ENCODE measurements around the gene MASTL.
A peak's percentile ranks its signal among the peaks of the same experiment; 100 is the strongest.
"Not testable (repeated sequence)": the region's sequence is repeated elsewhere in the genome, so short reads cannot be mapped to it uniquely, and the experiment has no call there.

The MASTL gene

DNA sequence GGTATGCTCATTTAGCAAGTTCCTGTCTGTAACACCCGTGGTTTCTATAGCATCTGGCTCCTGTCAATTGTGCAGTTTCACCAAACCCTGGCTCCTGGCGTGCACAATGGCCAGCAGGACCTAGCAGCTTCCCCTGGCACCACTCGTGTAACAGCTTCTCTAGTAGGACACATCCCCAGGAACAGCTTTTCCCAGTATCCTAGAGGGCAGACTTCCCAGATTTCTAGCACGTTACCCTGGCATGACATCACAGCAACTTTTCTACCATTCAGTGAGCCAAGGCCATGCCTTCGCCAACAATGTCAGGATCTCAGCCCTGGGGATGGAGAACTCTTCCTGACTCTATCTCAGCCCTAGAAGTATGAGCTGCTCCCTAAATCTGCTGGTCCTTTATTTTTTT is 7.5 kb upstream of the MASTL start:
- TF ChIP-seq HDGF (IDR thresholded peaks at IDR 0.05; ENCODE audit: borderline replicate concordance) (no peak), FOXM1 (IDR thresholded peaks at IDR 0.05; ENCODE audit: borderline replicate concordance) (no peak), TARDBP (IDR thresholded peaks at IDR 0.05) (no peak), LEF1 (IDR thresholded peaks at IDR 0.05; ENCODE audit: borderline replicate concordance) (no peak), ELF4 (IDR thresholded peaks at IDR 0.05) (no peak), SP1 (IDR thresholded peaks at IDR 0.05) (no peak), NFRKB (IDR thresholded peaks at IDR 0.05) (no peak), SUZ12 (IDR thresholded peaks at IDR 0.05) (no peak), ZNF384 (IDR thresholded peaks at IDR 0.05) (no peak)
- TF ChIP-seq, protein P1, sequence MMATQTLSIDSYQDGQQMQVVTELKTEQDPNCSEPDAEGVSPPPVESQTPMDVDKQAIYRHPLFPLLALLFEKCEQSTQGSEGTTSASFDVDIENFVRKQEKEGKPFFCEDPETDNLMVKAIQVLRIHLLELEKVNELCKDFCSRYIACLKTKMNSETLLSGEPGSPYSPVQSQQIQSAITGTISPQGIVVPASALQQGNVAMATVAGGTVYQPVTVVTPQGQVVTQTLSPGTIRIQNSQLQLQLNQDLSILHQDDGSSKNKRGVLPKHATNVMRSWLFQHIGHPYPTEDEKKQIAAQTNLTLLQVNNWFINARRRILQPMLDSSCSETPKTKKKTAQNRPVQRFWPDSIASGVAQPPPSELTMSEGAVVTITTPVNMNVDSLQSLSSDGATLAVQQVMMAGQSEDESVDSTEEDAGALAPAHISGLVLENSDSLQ (IDR thresholded peaks at IDR 0.05): no peak
- DNase-seq (ENCODE audit: extremely low spot score): no peak
- CTCF ChIA-PET: no interaction called here
- POLR2A ChIA-PET: no interaction called here

DNA sequence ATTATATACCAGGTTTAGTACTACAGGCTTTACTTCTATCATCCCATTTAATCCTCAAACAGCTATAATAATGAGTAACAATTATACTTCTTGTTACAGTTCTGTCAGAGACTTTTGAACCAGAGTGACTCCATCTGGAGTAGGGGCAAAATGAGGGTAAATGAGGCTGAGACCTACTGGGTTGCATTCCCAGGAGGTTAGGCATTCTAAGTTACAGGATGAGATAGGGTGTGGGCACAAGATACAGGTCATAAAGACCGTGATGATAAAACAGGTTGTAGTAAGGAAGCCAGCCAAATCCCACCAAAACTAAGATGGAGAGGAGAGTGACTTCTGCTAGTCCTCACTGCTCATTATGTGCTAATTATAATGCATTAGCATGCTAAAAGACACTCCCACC is 4.9 kb upstream of the MASTL start:
- POLR2A ChIA-PET: no interaction called here
- DNase-seq (ENCODE audit: extremely low spot score): no peak
- TF ChIP-seq CTBP1 (IDR thresholded peaks at IDR 0.05; ENCODE audit: borderline replicate concordance): no peak
- CTCF ChIA-PET: interaction anchor here (1.0 kb wide), 1 partner anchor 209 kb away, joined by 6 read pairs; no protein-coding TSS in a partner anchor

DNA sequence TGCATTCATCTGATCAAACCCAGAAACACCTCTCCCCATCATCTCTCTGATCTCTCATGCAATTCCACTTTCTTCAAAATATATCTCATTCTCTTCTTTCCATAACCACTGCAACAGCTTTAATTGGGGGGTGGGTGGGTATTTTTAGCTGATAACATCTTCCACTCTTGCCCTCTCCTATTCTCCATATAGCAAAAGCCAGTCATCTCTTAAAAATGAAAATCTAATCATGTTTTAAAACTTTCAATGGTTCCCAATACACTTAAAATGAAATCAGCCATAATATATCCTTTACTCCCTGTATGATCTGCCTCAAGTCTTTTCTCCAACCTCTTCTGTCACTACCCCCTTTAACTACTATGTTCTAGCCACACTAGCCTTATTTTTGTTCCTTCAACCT is 2.5 kb upstream of the MASTL start:
- ChIA-PET POLR2A (interaction anchor here (1.9 kb wide), 1 partner anchor 52 kb away, joined by 7 read pairs; the partner anchor contains the start of gene ANKRD26), CTCF (no interaction called here)
- no peak for DNase-seq (ENCODE audit: extremely low spot score)
- TF ChIP-seq SP1 (IDR thresholded peaks at IDR 0.05): no peak
- no peak for TF ChIP-seq NFRKB (IDR thresholded peaks at IDR 0.05)
- TF ChIP-seq ARNT (IDR thresholded peaks at IDR 0.05): no peak
- no peak for TF ChIP-seq FOXM1 (IDR thresholded peaks at IDR 0.05; ENCODE audit: borderline replicate concordance)
- no peak for TF ChIP-seq HDGF (IDR thresholded peaks at IDR 0.05; ENCODE audit: borderline replicate concordance)
- no peak for TF ChIP-seq BHLHE40 (IDR thresholded peaks at IDR 0.05; ENCODE audit: borderline replicate concordance)
- no peak for TF ChIP-seq ELF4 (IDR thresholded peaks at IDR 0.05)
- TF ChIP-seq L3MBTL2 (conservative IDR thresholded peaks at IDR 0.05): no peak
- no peak for TF ChIP-seq TARDBP (IDR thresholded peaks at IDR 0.05)
- TF ChIP-seq, protein P1 (IDR thresholded peaks at IDR 0.05): no peak
- no peak for TF ChIP-seq LEF1 (IDR thresholded peaks at IDR 0.05; ENCODE audit: borderline replicate concordance)
- TF ChIP-seq FOXK2 (IDR thresholded peaks at IDR 0.05): no peak
- no peak for TF ChIP-seq FOXA1 (IDR thresholded peaks at IDR 0.05)
- TF ChIP-seq ZNF384 (IDR thresholded peaks at IDR 0.05): no peak
- TF ChIP-seq SUZ12 (IDR thresholded peaks at IDR 0.05): no peak

DNA sequence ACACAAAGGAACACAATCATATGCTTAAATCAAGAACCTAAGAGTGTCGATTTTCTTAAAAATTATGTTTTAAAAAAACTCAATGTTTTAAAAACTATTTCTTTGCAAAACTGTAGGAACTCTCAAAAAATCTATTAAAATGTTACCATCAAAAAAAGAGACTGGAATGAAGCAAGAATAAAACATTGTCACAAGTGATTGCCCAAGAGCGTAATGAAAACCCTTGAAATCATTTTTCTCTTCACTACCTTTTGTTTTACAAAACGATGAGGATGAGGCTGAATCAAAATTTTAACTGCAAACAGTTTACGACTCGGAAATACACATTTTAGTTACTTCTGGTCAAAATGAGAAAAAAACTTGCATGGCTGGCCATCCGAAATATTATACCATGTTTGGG is 1.8 kb upstream of the MASTL start:
- TF ChIP-seq NFRKB (IDR thresholded peaks at IDR 0.05) (no peak), L3MBTL2 (conservative IDR thresholded peaks at IDR 0.05) (no peak), SP1 (IDR thresholded peaks at IDR 0.05) (no peak)
- CTCF ChIA-PET: no interaction called here
- POLR2A ChIA-PET: interaction anchor here (1.2 to 1.9 kb wide), 9 partner anchors 11 to 351 kb away, joined by 3 to 12 read pairs (median 5); partner anchors contain the start of genes ANKRD26 and RAB18
- no peak for DNase-seq (ENCODE audit: extremely low spot score)

DNA sequence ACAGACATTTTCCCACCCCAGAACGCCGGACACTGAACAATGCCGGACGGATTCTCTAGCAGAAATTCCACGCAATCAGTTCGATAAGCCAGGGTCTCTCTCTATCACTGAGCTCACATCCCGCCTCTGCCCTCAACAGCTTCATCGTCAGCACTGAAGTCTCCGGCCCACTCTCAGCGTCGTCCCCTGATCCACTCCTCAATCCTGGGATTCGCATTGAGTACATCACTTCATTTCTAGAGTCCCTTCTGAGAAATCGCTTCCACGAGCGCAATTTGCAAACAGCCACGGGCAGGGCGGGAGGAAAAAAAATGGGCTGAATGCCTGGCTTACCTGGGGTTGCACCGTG is 1.3 kb upstream of the MASTL start:
- no peak for TF ChIP-seq NFRKB (IDR thresholded peaks at IDR 0.05)
- no peak for TF ChIP-seq CTBP1 (IDR thresholded peaks at IDR 0.05; ENCODE audit: borderline replicate concordance)
- no peak for TF ChIP-seq HDGF (IDR thresholded peaks at IDR 0.05; ENCODE audit: borderline replicate concordance)
- TF ChIP-seq FOXK2 (IDR thresholded peaks at IDR 0.05): no peak
- no peak for TF ChIP-seq FOXA1 (IDR thresholded peaks at IDR 0.05)
- no peak for TF ChIP-seq LEF1 (IDR thresholded peaks at IDR 0.05; ENCODE audit: borderline replicate concordance)
- no peak for TF ChIP-seq ELF4 (IDR thresholded peaks at IDR 0.05)
- no peak for TF ChIP-seq ARNT (IDR thresholded peaks at IDR 0.05)
- ChIA-PET POLR2A (interaction anchor here (0.7 to 1.9 kb wide), 12 partner anchors 11 to 350 kb away, joined by 3 to 12 read pairs (median 4); partner anchors contain the start of genes ANKRD26 and RAB18), CTCF (interaction anchor here (0.6 to 1.2 kb wide), 3 partner anchors 10 to 66 kb away, joined by 3 to 4 read pairs (median 4); no protein-coding TSS in a partner anchor)
- DNase-seq (ENCODE audit: extremely low spot score): peak; percentile 11

DNA sequence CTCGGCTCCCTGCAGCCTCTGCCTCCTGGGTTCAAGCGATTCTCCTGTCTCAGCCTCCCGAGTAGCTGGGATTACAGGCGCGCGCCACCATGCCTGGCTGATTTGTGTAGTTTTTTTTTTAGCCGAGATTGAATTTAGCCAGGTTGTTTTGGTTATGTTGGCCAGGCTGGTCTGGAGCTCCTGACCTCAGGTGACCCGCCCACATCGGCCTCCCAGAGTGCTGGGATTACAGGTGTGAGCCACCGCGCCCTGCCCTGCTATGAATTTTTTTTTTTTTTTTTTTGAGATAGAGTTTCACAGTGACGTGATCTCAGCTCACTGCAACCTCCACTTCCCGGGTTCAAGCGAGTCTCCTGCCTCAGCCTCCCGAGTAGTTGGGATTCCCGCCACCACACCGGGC is 1.4 kb downstream of the MASTL start:
- peak; percentile 94 for TF ChIP-seq ZNF384 (IDR thresholded peaks at IDR 0.05)
- ChIA-PET POLR2A (interaction anchor here (0.7 to 1.3 kb wide), 3 partner anchors 16 to 757 kb away, joined by 3 to 5 read pairs (median 4); no protein-coding TSS in a partner anchor), CTCF (interaction anchor here (0.7 kb wide), 1 partner anchor 376 kb away, joined by 5 read pairs; no protein-coding TSS in a partner anchor)
- not testable (repeated sequence) for DNase-seq (ENCODE audit: extremely low spot score)

DNA sequence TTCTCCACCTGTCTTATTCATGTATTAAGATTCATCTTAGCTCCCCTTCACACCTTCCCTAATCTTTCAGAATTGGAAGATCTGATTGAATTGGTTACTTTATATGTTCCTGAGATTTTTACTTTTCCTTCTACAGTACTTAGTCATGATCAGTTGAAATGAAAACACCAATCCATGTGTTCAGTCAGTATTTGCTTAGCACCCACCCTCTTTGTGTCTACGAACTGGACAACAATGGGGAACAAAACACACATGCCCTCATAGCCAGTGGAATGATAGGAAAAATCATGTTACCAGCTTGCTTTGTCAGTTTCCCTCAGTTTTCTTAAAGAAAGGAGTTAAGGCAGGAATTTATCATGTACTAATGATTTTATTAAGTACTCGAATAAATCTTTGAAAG is 2.0 kb downstream of the MASTL start:
- ChIA-PET CTCF (interaction anchor here (0.7 kb wide), 1 partner anchor 377 kb away, joined by 5 read pairs; no protein-coding TSS in a partner anchor), POLR2A (interaction anchor here (1.3 kb wide), 1 partner anchor 85 kb away, joined by 4 read pairs; no protein-coding TSS in a partner anchor)
- DNase-seq (ENCODE audit: extremely low spot score): no peak
- TF ChIP-seq L3MBTL2 (conservative IDR thresholded peaks at IDR 0.05) (no peak), NFRKB (IDR thresholded peaks at IDR 0.05) (no peak), SUZ12 (IDR thresholded peaks at IDR 0.05) (no peak)

DNA sequence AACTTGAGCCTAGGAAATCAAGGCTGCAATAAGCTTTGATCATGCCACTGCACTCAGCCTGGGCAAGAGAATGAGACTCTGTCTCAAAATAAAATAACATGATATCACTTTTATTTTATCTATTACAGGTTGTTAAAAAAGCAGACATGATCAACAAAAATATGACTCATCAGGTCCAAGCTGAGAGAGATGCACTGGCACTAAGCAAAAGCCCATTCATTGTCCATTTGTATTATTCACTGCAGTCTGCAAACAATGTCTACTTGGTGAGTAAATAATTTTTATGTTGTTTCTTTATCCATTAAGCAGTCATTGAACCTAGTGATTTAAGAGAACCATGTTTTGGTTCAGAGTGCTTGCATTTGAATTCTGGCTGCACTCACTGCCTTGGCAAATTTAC is 3.3 kb downstream of the MASTL start:
- ChIA-PET CTCF (no interaction called here), POLR2A (no interaction called here)
- TF ChIP-seq BHLHE40 (IDR thresholded peaks at IDR 0.05; ENCODE audit: borderline replicate concordance): no peak
- no peak for TF ChIP-seq FOXA1 (IDR thresholded peaks at IDR 0.05)
- no peak for TF ChIP-seq FOXK2 (IDR thresholded peaks at IDR 0.05)
- TF ChIP-seq L3MBTL2 (conservative IDR thresholded peaks at IDR 0.05): no peak
- TF ChIP-seq ZNF384 (IDR thresholded peaks at IDR 0.05): no peak
- no peak for TF ChIP-seq LEF1 (IDR thresholded peaks at IDR 0.05; ENCODE audit: borderline replicate concordance)
- TF ChIP-seq HDGF (IDR thresholded peaks at IDR 0.05; ENCODE audit: borderline replicate concordance): no peak
- no peak for DNase-seq (ENCODE audit: extremely low spot score)

All from HEK293T (cell line).